ENCODE measurements around the gene RILPL1.
"Not testable (repeated sequence)": the region's sequence is repeated elsewhere in the genome, so short reads cannot be mapped to it uniquely, and the experiment has no call there.

Gene RILPL1

DNA sequence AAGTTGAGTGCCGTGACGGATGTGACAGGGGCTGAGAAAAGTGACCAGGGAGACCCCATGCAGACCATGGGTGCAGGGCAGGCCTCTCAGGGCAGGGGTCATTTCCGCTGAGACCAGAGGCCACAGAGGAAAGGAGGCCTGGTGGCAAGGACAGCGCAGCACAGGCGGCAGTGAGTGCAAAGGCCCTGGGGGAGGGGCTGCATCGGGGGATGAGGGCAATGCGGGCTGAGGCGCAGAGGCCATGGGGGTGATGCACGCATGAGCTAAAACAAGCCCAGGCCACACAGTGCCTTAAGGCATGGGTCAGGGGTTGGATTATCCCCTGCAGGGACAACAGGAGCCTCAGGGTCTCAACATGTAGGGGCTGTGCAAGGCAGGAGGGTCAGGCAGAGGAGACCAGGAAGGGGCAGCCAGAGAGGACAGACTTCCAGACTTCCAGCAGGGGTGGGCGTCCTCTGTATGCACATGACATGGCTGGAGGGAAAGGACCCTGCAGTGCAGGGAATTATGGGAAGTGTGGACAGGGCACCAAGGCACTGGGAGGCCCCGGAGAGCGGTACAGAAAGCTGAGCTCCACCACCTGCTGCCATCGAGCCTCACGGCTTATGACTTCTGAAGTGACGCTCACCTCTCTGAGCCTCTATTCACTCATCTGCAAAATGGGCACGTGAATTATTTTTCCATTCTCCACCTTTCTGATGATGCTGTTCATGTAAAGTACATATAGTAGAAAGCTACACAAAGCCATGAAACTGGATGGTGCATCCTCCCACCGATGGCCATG lies 27.3 kb downstream of the RILPL1 start:
- H3K27ac ChIP-seq = no peak overlapping the region
- H3K4me3 ChIP-seq = no peak overlapping the region
- TF ChIP-seq, protein P1, sequence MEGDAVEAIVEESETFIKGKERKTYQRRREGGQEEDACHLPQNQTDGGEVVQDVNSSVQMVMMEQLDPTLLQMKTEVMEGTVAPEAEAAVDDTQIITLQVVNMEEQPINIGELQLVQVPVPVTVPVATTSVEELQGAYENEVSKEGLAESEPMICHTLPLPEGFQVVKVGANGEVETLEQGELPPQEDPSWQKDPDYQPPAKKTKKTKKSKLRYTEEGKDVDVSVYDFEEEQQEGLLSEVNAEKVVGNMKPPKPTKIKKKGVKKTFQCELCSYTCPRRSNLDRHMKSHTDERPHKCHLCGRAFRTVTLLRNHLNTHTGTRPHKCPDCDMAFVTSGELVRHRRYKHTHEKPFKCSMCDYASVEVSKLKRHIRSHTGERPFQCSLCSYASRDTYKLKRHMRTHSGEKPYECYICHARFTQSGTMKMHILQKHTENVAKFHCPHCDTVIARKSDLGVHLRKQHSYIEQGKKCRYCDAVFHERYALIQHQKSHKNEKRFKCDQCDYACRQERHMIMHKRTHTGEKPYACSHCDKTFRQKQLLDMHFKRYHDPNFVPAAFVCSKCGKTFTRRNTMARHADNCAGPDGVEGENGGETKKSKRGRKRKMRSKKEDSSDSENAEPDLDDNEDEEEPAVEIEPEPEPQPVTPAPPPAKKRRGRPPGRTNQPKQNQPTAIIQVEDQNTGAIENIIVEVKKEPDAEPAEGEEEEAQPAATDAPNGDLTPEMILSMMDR (IDR thresholded peaks at IDR 0.05) = no peak
- no peak for DNase-seq (ENCODE audit: low spot score)

DNA sequence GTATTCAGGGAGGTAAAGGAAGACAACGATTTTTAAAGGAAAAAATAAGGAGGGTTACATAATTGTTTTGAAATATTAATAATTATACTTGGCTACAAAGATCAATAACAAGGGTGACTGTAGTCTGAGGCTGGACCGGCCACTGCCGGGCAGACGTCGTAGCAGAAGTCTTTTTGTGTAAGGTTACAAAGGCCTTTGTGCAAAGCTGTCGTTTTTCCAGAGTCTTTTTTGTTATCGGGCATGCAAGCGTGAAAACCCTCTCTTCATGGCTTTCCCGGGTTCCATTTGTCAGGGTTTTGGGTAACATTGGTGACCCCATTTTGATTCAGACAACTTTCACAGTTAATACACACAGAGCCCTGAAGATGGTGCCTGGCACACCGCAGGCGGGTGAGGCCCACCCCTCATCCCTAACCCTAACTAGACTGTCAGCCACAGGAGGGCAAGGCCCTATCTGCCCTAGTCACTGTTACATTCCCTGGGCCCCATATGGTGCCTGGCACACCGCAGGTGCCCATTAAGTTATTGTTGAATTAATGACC lies 31.3 kb downstream of the RILPL1 start:
- no peak for DNase-seq (ENCODE audit: low spot score)
- TF ChIP-seq, protein P1 (IDR thresholded peaks at IDR 0.05) = no peak
- no peak overlapping the region for H3K27ac ChIP-seq
- no peak overlapping the region for H3K4me3 ChIP-seq

DNA sequence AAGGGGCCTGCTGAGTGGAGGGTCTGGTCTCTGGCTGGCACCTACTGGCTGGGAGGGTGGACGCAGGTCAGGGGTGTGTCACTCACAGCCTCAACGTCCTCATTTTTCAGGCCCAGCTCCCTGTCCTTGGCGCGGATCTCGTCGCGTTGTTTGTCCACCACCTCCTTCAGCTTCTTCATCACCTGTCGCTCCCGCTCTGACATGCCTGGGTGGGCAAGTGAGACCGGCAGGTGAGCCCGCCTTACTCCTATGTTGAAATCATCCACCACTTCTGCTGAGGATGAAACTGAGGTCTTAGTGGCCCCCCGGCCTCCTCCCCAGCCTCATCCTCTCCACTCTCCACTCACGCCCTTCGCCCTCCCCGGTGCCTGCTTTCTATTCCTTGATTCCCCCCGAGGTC lies 34.2 kb downstream of the RILPL1 start:
- DNase-seq (ENCODE audit: low spot score) = no peak
- Histone ChIP-seq H3K4me3 (no peak overlapping the region), H3K27ac (no peak overlapping the region)
- TF ChIP-seq, protein P1 (IDR thresholded peaks at IDR 0.05) = no peak

DNA sequence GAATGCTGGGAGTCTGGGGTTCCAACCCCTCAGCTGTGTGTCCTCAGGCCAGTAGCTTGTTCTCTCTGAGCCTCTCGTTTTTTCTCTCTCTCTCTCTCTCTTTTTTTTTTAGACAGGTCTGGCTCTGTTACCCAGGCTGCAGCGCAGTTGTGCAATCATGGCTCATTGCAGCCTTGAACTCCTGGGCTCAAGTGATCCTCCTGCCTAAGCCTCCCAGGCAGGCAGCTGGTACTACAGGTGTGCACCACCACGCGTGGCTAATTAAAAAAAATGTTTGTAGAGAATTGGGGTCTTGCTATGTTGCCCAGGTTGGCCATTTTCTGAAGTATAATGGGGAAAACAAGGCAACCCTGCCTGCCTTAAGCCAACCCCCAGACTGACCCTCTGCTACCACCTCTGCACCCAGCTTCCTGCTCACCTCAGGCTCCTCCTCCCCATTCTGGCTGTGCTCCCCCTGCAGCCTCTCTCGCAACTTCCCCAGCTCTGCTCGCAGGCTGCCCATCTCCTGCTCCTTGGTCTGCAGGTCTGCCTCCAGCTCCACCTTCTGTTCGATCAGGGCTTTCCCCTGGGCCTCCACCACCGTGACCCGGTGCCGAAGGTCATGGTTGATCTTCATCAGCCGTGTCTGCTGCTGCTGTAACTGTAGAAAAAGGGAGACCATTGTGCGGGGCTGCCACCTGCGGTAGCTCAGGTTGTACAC lies 35.2 kb downstream of the RILPL1 start:
- no peak for DNase-seq (ENCODE audit: low spot score)
- TF ChIP-seq, protein P1 (IDR thresholded peaks at IDR 0.05) = no peak
- Histone ChIP-seq H3K27ac (no peak overlapping the region), H3K4me3 (no peak overlapping the region)

DNA sequence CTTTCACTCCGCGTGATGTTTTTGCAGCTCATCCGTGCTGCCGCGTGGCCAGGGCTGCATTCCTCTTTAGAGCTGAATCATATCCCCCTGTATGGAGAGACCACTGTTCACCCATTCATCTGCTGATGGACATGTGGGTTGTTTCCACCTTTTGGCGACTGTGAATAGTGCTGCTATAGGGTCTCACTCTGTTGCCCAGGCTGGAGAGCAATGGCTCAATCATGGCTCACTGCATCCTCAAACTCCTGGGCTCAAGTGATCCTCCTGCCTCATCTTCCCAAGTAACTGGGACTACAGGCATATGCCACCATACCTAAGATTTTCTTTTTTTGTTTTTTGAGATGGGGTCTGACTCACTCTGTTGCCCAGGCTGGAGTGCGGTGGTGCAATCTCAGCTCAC lies 36.5 kb downstream of the RILPL1 start:
- DNase-seq (ENCODE audit: low spot score) = no peak
- Histone ChIP-seq H3K4me3 (no peak overlapping the region), H3K27ac (no peak overlapping the region)
- TF ChIP-seq, protein P1 (IDR thresholded peaks at IDR 0.05) = no peak

DNA sequence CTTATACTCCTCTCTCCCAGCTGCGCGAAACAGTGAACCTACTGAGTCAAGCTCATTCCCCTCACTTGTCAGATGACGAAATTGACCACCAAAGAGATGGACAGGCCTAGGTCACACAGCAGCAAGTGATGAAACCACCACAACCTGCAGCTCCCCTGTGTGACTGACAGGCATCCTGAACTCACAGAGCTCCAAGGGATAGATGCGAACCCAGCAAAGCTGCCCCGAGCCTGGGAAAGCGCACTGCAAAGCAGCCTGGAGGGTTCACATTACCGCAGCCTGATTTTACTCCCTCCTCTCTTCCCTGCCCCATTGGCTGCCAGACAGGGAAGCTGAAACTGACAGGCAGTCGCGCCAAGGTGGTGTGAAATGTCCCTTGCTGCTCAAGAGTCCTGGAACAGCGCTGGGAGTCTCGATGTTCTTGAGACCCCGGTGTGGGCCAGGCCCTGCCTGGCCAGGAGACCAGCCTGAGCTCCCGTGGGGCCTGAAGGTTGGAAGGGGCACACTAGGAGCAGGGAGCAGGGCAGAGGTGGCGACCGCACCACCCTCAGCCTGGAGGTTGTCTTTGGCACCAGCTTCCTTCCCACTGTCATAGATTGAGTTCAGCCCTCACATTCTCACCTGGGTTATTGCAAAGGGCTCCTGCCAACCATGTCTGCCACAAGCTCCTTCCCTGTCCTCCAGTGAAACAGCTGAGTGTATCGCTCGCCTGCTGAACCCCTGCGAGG lies 39.2 kb downstream of the RILPL1 start:
- no peak overlapping the region for H3K4me3 ChIP-seq
- TF ChIP-seq, protein P1 (IDR thresholded peaks at IDR 0.05) = no peak
- no peak for DNase-seq (ENCODE audit: low spot score)
- H3K27ac ChIP-seq = no peak overlapping the region

DNA sequence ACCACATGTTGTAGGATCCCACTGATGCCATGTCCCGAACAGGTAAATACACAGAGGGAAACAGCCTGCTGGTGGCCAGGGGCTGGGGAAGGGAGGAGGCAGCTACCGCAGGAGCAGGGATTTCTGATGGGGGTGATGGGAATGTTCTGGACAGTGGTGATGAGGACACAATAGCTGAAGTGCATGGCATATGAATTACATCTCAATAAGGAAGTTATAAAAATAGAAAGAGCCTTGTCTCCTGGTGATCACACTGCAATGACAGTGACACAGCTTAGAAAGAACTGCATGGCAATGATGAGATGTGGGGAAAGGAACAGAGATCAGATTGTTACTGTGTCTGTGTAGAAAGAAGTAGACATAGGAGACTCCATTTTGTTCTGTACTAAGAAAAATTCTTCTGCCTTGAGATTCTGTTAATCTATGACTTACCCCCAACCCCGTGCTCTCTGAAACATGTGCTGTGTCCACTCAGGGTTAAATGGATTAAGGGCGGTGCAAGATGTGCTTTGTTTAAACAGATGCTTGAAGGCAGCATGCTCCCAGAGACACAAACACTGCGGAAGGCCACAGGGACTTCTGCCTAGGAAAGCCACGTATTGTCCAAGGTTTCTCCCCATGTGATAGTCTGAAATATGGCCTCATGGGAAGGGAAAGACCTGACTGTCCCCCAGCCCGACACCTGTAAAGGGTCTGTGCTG lies 41.0 kb downstream of the RILPL1 start:
- H3K4me3 ChIP-seq; H3K27ac ChIP-seq; DNase-seq (ENCODE audit: low spot score): not testable (repeated sequence)
